ENCODE results near the gene MYO1G. TPM values are rescaled to one million over a fixed set of nuclear protein-coding genes. Genes with fewer than 3 reads are reported as not detected.

MYO1G gene
- total and polyA plus RNA-seq, 12 donors, result 0.06 to 12.8 (median 3.8) TPM

DNA sequence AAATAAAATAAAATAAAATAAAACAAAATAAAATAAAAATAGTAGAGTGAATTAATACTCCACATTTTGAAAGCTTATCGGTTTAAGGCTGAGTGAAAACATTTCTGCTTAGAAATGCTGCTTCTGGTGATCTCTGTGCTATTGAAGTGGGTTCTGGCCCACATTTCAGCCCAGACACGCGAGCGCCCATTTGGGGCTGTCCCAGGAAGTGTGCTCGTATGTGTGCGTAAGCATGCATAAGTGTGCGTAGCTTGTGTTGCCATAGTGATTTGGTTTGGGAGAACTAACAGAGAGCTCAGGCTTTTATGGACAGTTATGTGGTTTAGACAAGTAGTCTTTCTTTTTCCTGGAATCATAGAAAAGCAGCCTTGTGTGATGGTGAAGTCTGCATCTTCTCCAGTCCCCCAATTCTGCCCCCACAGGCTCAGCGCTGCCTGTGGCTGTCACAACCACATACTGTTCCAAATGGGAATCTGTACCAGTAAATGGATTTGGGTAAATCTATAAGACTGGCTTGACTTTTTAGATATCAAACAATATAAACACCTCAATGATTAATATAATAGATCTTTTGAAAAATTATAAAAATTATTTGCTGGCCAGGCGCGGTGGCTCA, 63.7 kb downstream of the MYO1G start:
- Histone ChIP-seq H3K27ac (no peak overlapping the region), H3K36me3 (replicated peaks in 1 of 2) (no peaks in the 10 kb centered on the region), H3K4me1 (replicated peaks in 1 of 2) (no peaks in the 10 kb centered on the region), H3K27me3 (no peaks in the 10 kb centered on the region), H3K9me3 (replicated peaks in 1 of 3) (no peaks in the 10 kb centered on the region), H3K4me3 (no peak overlapping the region)
- WGBS, 4 donors, result 78 to 88% (median 80%) methylated on average over 10 of the region's 10 CpGs
- TF ChIP-seq, protein P1, sequence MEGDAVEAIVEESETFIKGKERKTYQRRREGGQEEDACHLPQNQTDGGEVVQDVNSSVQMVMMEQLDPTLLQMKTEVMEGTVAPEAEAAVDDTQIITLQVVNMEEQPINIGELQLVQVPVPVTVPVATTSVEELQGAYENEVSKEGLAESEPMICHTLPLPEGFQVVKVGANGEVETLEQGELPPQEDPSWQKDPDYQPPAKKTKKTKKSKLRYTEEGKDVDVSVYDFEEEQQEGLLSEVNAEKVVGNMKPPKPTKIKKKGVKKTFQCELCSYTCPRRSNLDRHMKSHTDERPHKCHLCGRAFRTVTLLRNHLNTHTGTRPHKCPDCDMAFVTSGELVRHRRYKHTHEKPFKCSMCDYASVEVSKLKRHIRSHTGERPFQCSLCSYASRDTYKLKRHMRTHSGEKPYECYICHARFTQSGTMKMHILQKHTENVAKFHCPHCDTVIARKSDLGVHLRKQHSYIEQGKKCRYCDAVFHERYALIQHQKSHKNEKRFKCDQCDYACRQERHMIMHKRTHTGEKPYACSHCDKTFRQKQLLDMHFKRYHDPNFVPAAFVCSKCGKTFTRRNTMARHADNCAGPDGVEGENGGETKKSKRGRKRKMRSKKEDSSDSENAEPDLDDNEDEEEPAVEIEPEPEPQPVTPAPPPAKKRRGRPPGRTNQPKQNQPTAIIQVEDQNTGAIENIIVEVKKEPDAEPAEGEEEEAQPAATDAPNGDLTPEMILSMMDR (IDR thresholded peaks at IDR 0.05), result no peak
- peak in 1 of 7 donors; percentile 9 for DNase-seq
- intact Hi-C loops (cut with DNase I), result no loop called here

DNA sequence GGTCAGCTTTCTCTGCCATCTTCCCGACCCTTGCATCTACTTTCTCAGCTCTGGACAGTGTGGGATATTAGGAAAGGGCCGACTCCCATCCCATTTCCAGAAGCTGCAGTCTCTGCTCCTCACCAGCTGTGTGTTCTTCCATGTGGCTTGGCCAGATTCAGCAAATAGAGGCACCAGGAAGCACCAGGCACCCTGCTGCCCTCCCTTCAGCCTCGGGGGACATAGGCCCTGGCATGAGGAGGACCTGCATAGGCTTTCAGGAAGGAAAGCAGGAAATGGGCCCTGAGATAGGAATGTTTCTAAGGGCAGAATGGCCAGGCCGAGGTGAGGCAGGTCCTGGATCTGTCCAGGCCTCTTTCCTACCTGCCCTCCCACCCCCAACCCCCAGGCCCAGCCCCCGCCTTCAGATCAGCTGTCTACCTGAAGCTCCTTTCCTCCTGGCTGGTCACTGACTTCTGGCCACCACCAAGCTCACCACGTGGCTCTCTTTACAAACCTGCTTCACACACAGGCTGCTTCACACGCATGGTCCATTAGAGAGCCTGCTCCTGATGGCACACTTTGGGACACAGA, 66.0 kb downstream of the MYO1G start:
- TF ChIP-seq POLR2A (IDR thresholded peaks at IDR 0.05), result no peak
- TF ChIP-seq, protein P1 (IDR thresholded peaks at IDR 0.05), result no peak
- no peak for DNase-seq
- intact Hi-C loops (cut with DNase I), result no loop called here
- 60 to 72% (median 67%) methylated on average over 5 to 7 of the region's 7 CpGs for WGBS, 4 donors
- H3K36me3 ChIP-seq (replicated peaks in 1 of 2), result no peaks in the 10 kb centered on the region
- no peaks in the 10 kb centered on the region for H3K4me1 ChIP-seq (replicated peaks in 1 of 2)
- no peaks in the 10 kb centered on the region for H3K27me3 ChIP-seq
- no peak overlapping the region for H3K4me3 ChIP-seq
- H3K9me3 ChIP-seq (replicated peaks in 1 of 3), result no peaks in the 10 kb centered on the region
- H3K27ac ChIP-seq, result peak overlapping the region in 1 of 5 donors; percentile 16

Other genes with a start within 250 kb of the MYO1G start
- gene ZMIZ2, start 230.2 kb downstream of the MYO1G start, total RNA-seq, result 100 to 1,000 TPM in 1 of 9 donors, 10 to 100 TPM in 7, 1 to 10 TPM in 1; 7.9 to 116 (median 50.5) TPM
- gene ZMIZ2, start 230.2 kb downstream of the MYO1G start, polyA plus RNA-seq, result 100 to 1,000 TPM in 1 of 3 donors, 10 to 100 TPM in 2; 33.3 to 280 (median 96.3) TPM
- gene PPIA, start 182.3 kb downstream of the MYO1G start, total RNA-seq, result 1,000 to 10,000 TPM in 5 of 9 donors, 100 to 1,000 TPM in 4; 589 to 2,403 (median 1,205) TPM
- gene PPIA, start 182.3 kb downstream of the MYO1G start, polyA plus RNA-seq, result 1,000 to 10,000 TPM; 1,388 to 3,672 (median 3,342) TPM
- 100 to 1,000 TPM in 7 of 9 donors, 10 to 100 TPM in 2; 62.7 to 158 (median 121) TPM for gene H2AZ2, start 130.9 kb downstream of the MYO1G start, total RNA-seq
- gene H2AZ2, start 130.9 kb downstream of the MYO1G start, polyA plus RNA-seq, result 100 to 1,000 TPM in 1 of 3 donors, 10 to 100 TPM in 2; 69.0 to 102 (median 77.7) TPM
- 10 to 100 TPM in 7 of 9 donors, 1 to 10 TPM in 2; 9.5 to 23.3 (median 17.1) TPM for gene PURB, start 93.5 kb downstream of the MYO1G start, total RNA-seq
- gene PURB, start 93.5 kb downstream of the MYO1G start, polyA plus RNA-seq, result 10 to 100 TPM in 1 of 3 donors, 1 to 10 TPM in 2; 4.6 to 16.4 (median 7.5) TPM
- 10 to 100 TPM; 36.1 to 84.5 (median 50.4) TPM for gene CCM2, start 21.2 kb upstream of the MYO1G start, total RNA-seq
- 10 to 100 TPM; 42.2 to 81.6 (median 72.1) TPM for gene CCM2, start 21.2 kb upstream of the MYO1G start, polyA plus RNA-seq
- 1 to 10 TPM in 8 of 9 donors, under 1 TPM in 1; 0.93 to 8.4 (median 1.7) TPM for gene NACAD, start 110.0 kb upstream of the MYO1G start, total RNA-seq
- 10 to 100 TPM in 1 of 3 donors, 1 to 10 TPM in 2; 2.3 to 12.1 (median 3.8) TPM for gene NACAD, start 110.0 kb upstream of the MYO1G start, polyA plus RNA-seq
- gene TBRG4, start 132.7 kb upstream of the MYO1G start, total RNA-seq, result 10 to 100 TPM; 41.4 to 78.3 (median 57.6) TPM
- 10 to 100 TPM; 49.1 to 85.8 (median 58.4) TPM for gene TBRG4, start 132.7 kb upstream of the MYO1G start, polyA plus RNA-seq
- gene RAMP3, start 178.8 kb upstream of the MYO1G start, total RNA-seq, result 100 to 1,000 TPM in 1 of 9 donors, 10 to 100 TPM in 7, 1 to 10 TPM in 1; 5.6 to 134 (median 43.8) TPM
- 10 to 100 TPM; 13.1 to 57.7 (median 33.2) TPM for gene RAMP3, start 178.8 kb upstream of the MYO1G start, polyA plus RNA-seq

Data from adrenal gland (tissue), 12 donors.